ENCODE data around the gene PCDH19. TPM values are rescaled to one million over a fixed set of nuclear protein-coding genes. Genes with fewer than 3 reads are reported as not detected.

PCDH19 gene
- total RNA-seq, 1 donor from 2014 or later, result 1.7 TPM

GRCh38 chrX:100395781-100396180 is 14.3 kb downstream of the PCDH19 start:
- DNase-seq (ENCODE audit: extremely low spot score, unreplicated experiment), result no peak
- H3K27me3 Mint-ChIP-seq (ENCODE audit: unreplicated experiment), result no peaks in the 10 kb centered on the region
- H3K4me1 Mint-ChIP-seq (ENCODE audit: unreplicated experiment), result no peaks in the 10 kb centered on the region
- H3K36me3 Mint-ChIP-seq (ENCODE audit: unreplicated experiment), result no peaks in the 10 kb centered on the region
- H3K4me3 Mint-ChIP-seq (ENCODE audit: unreplicated experiment), result no peak overlapping the region
- no peaks in the 10 kb centered on the region for H3K9me3 Mint-ChIP-seq (ENCODE audit: unreplicated experiment)
- H3K27ac Mint-ChIP-seq (ENCODE audit: unreplicated experiment), result no peak overlapping the region
- TF ChIP-seq, protein P1, sequence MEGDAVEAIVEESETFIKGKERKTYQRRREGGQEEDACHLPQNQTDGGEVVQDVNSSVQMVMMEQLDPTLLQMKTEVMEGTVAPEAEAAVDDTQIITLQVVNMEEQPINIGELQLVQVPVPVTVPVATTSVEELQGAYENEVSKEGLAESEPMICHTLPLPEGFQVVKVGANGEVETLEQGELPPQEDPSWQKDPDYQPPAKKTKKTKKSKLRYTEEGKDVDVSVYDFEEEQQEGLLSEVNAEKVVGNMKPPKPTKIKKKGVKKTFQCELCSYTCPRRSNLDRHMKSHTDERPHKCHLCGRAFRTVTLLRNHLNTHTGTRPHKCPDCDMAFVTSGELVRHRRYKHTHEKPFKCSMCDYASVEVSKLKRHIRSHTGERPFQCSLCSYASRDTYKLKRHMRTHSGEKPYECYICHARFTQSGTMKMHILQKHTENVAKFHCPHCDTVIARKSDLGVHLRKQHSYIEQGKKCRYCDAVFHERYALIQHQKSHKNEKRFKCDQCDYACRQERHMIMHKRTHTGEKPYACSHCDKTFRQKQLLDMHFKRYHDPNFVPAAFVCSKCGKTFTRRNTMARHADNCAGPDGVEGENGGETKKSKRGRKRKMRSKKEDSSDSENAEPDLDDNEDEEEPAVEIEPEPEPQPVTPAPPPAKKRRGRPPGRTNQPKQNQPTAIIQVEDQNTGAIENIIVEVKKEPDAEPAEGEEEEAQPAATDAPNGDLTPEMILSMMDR (IDR thresholded peaks at IDR 0.05), result no peak

DNA sequence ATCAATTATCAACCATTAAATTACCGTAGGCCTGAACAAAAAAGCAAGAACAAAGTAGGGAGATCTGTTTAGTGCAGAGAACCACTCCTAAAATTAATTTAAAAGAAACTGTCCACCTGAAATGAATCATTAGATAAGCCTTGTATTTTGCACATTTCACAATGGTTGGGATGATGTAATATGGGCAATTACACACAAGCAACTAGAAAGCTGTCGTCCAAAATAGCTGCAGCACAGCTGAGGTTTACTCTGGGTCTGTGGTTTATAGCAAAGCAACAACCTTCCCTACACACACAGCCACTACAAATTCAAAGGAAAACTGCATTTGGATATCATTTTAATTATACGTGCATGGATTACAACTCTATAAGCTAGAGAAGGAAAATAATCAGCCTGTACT is 28.5 kb downstream of the PCDH19 start:
- no peaks in the 10 kb centered on the region for H3K27me3 Mint-ChIP-seq (ENCODE audit: unreplicated experiment)
- TF ChIP-seq, protein P1 (IDR thresholded peaks at IDR 0.05), result no peak
- no peak for DNase-seq (ENCODE audit: extremely low spot score, unreplicated experiment)
- no peaks in the 10 kb centered on the region for H3K9me3 Mint-ChIP-seq (ENCODE audit: unreplicated experiment)
- no peak overlapping the region for H3K27ac Mint-ChIP-seq (ENCODE audit: unreplicated experiment)
- H3K36me3 Mint-ChIP-seq (ENCODE audit: unreplicated experiment), result no peaks in the 10 kb centered on the region
- H3K4me3 Mint-ChIP-seq (ENCODE audit: unreplicated experiment), result no peak overlapping the region
- H3K4me1 Mint-ChIP-seq (ENCODE audit: unreplicated experiment), result no peaks in the 10 kb centered on the region

- Mint-ChIP-seq H3K4me1 (ENCODE audit: unreplicated experiment) (no peaks in the 10 kb centered on the region), H3K27me3 (ENCODE audit: unreplicated experiment) (no peaks in the 10 kb centered on the region), H3K4me3 (ENCODE audit: unreplicated experiment) (no peak overlapping the region), H3K9me3 (ENCODE audit: unreplicated experiment) (no peaks in the 10 kb centered on the region), H3K36me3 (ENCODE audit: unreplicated experiment) (no peaks in the 10 kb centered on the region), H3K27ac (ENCODE audit: unreplicated experiment) (no peak overlapping the region)
- DNase-seq (ENCODE audit: extremely low spot score, unreplicated experiment), result no peak
- TF ChIP-seq, protein P1 (IDR thresholded peaks at IDR 0.05), result peak; percentile 61
Measured at GRCh38 chrX:100379388-100379986, 30.6 kb downstream of the PCDH19 start.

DNA sequence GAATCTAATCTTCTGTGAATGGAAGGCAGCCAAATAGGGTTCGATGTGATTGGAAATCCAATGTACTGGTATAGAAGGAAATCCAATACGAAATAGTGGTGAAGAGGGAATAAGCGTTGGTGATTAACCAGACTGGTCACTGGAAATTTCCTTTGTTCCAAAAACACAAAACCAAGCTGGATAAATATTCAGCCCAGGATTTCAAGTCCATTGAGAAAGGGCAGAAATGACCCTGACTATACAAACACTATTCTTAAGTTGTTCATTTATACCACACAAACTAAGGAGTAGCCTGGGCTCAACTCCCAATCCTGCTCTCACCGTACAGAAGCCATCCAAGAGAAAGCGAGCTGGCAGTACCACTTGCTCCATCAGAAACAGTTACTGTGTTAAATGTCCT is 32.2 kb downstream of the PCDH19 start:
- Mint-ChIP-seq H3K9me3 (ENCODE audit: unreplicated experiment) (no peaks in the 10 kb centered on the region), H3K27ac (ENCODE audit: unreplicated experiment) (no peak overlapping the region), H3K27me3 (ENCODE audit: unreplicated experiment) (no peaks in the 10 kb centered on the region), H3K4me3 (ENCODE audit: unreplicated experiment) (no peak overlapping the region), H3K4me1 (ENCODE audit: unreplicated experiment) (no peaks in the 10 kb centered on the region), H3K36me3 (ENCODE audit: unreplicated experiment) (no peaks in the 10 kb centered on the region)
- TF ChIP-seq, protein P1 (IDR thresholded peaks at IDR 0.05), result no peak
- DNase-seq (ENCODE audit: extremely low spot score, unreplicated experiment), result no peak

DNA sequence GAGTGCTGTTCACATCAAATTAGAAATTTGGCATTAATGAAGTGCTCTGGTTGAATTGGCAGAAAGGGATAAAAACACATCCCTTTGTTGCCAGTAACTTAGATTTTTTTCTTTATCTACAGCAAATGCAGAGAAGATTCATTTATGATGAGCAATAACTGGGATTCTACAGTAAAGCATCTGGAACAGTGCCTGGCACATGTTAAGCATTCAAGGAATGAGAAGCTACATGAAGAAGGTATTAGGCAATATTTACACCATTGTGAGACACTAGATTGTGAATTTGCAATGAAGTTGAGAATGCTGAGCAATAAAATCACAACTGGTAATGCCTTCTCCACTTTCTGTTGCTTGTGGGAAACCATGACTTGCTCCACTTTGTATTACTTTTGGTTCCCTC is 33.5 kb downstream of the PCDH19 start:
- TF ChIP-seq, protein P1 (IDR thresholded peaks at IDR 0.05), result no peak
- H3K9me3 Mint-ChIP-seq (ENCODE audit: unreplicated experiment), result no peaks in the 10 kb centered on the region
- no peak overlapping the region for H3K27ac Mint-ChIP-seq (ENCODE audit: unreplicated experiment)
- DNase-seq (ENCODE audit: extremely low spot score, unreplicated experiment), result no peak
- no peaks in the 10 kb centered on the region for H3K4me1 Mint-ChIP-seq (ENCODE audit: unreplicated experiment)
- no peaks in the 10 kb centered on the region for H3K36me3 Mint-ChIP-seq (ENCODE audit: unreplicated experiment)
- no peak overlapping the region for H3K4me3 Mint-ChIP-seq (ENCODE audit: unreplicated experiment)
- no peaks in the 10 kb centered on the region for H3K27me3 Mint-ChIP-seq (ENCODE audit: unreplicated experiment)
